Measurements from ENCODE around the gene LARP1B.

Gene LARP1B

GRCh38 chr4:128163177-128164117, 102.3 kb downstream of the LARP1B start:
- no peak overlapping the region for H3K27ac ChIP-seq
- TF ChIP-seq CTCF (conservative IDR thresholded peaks at IDR 0.05) = no peak

GRCh38 chr4:128166982-128167381, 105.9 kb downstream of the LARP1B start:
- TF ChIP-seq CTCF (conservative IDR thresholded peaks at IDR 0.05) = no peak
- no peak overlapping the region for H3K27ac ChIP-seq

- no peak for TF ChIP-seq CTCF (conservative IDR thresholded peaks at IDR 0.05)
- H3K27ac ChIP-seq = no peak overlapping the region
Observed at GRCh38 chr4:128168701-128169100, 107.6 kb downstream of the LARP1B start.

- no peak for TF ChIP-seq CTCF (conservative IDR thresholded peaks at IDR 0.05)
- H3K27ac ChIP-seq = no peak overlapping the region
Observed at GRCh38 chr4:128169245-128169644, 108.1 kb downstream of the LARP1B start.

GRCh38 chr4:128176643-128177042, 115.5 kb downstream of the LARP1B start:
- no peak overlapping the region for H3K27ac ChIP-seq
- TF ChIP-seq CTCF (conservative IDR thresholded peaks at IDR 0.05) = no peak

- H3K27ac ChIP-seq = no peak overlapping the region
- no peak for TF ChIP-seq CTCF (conservative IDR thresholded peaks at IDR 0.05)
Observed at GRCh38 chr4:128177498-128177897, 116.4 kb downstream of the LARP1B start.

GRCh38 chr4:128186623-128187022, 125.5 kb downstream of the LARP1B start:
- no peak for TF ChIP-seq CTCF (conservative IDR thresholded peaks at IDR 0.05)
- H3K27ac ChIP-seq = no peak overlapping the region
